HepG2 (cell line): ENCODE data around the gene SPRYD4. TPM values are rescaled to one million over a fixed set of nuclear protein-coding genes. Genes with fewer than 3 reads are reported as not detected.

Experiments
- ATAC-seq: fragments of 200-7000 bp; cut with Tn5 transposase; 3 replicates; pipeline ENCODE4 v1.9.1; 2020; ENCODE audit warnings: mild to moderate bottlenecking, moderate library complexity
- BruUV-seq: library from RNA; stranded (reverse); fragments of 400-500 nt; replicated peaks from 2 replicates; lab custom pipeline; 2021; lab: Mats Ljungman, UMichigan
- CTCF ChIA-PET: fragments of 300-600 bp; formaldehyde crosslinking; extraction: SDS; loops from one replicate; lab custom pipeline; 2021; ENCODE audit warnings: low total read pairs, inconsistent platforms, low intra/inter-chr PET ratio; lab: Yijun Ruan, JAX
- POLR2A ChIA-PET: fragments of 350-600 bp; sonication (Branson Sonifier 250); formaldehyde crosslinking; loops from one replicate; lab custom pipeline; 2020; ENCODE audit warnings: antibody characterized with exemption, inconsistent platforms; lab: Yijun Ruan, JAX
- DNase-seq: peaks from one replicate; pipeline ENCODE4 v3.0.0-alpha.2; 2015; ENCODE audit warnings: low spot score
- FAIRE-seq: peaks from 3 replicates; lab custom pipeline; 2011; peaks lifted over from hg19 to GRCh38; lab: Jason Lieb, UNC
- H2AFZ ChIP-seq: one replicate; pipeline ENCODE4 v1.6.1; 2011; ENCODE audit warnings: low read length, inconsistent platforms
- H3K27ac ChIP-seq: fragments of 300-600 bp; 3 replicates; pipeline ENCODE4 v1.8.0; 2011; ENCODE audit warnings: mixed run types, mild to moderate bottlenecking, mixed read lengths, low read length, inconsistent platforms; ENCODE audit not compliant: insufficient read depth; ENCODE audit errors: extremely low read length
- H3K27me3 ChIP-seq, 2 experiments: fragments of 200-600 bp in 1 of 2; 2 replicates in 1 of 2; 3 replicates in 1 of 2; pipeline versions ENCODE4 v1.6.0 to v1.8.0; 2011; ENCODE audit warnings: low read length in 2 of 2, mild to moderate bottlenecking in 2 of 2, moderate library complexity in 2 of 2, inconsistent platforms in 1 of 2; ENCODE audit not compliant: insufficient read depth in 2 of 2, control insufficient read depth in 1 of 2
- H3K36me3 ChIP-seq, 2 experiments: fragments of 200-600 bp in 1 of 2; replicated peaks in 1 of 2; 2 replicates in 1 of 2; 3 replicates in 1 of 2; pipeline versions ENCODE4 v1.5.1 to v1.8.0; 2011; ENCODE audit warnings: low read length in 2 of 2, inconsistent platforms in 1 of 2; ENCODE audit not compliant: insufficient read depth in 2 of 2, control insufficient read depth in 1 of 2
- H3K4me1 ChIP-seq: 2 replicates; pipeline ENCODE4 v1.5.1; 2012; ENCODE audit warnings: low read length, inconsistent platforms; ENCODE audit not compliant: insufficient read depth
- H3K4me2 ChIP-seq: 2 replicates; pipeline ENCODE4 v1.6.0; 2011; ENCODE audit warnings: low read depth, low read length, inconsistent platforms
- H3K4me3 ChIP-seq, 3 experiments: fragments of 200-600 bp in 1 of 3; sonication (generic), shearing (Covaris generic) in 1 of 3; replicated peaks in 1 of 3; 2 replicates each; pipeline ENCODE4 v1.5.1; 2011 to 2016; ENCODE audit warnings: low read length in 3 of 3, inconsistent platforms in 2 of 3, low read depth in 2 of 3, mild to moderate bottlenecking in 2 of 3, control low read depth in 1 of 3, mixed read lengths in 1 of 3; ENCODE audit not compliant: insufficient read depth in 1 of 3
- H3K79me2 ChIP-seq: one replicate; pipeline ENCODE4 v1.6.1; 2011; ENCODE audit warnings: low read length, inconsistent platforms; ENCODE audit not compliant: insufficient read depth
- H3K9ac ChIP-seq: 2 replicates; pipeline ENCODE4 v1.6.0; 2011; ENCODE audit warnings: mild to moderate bottlenecking, low read depth, low read length, inconsistent platforms; ENCODE audit not compliant: insufficient read depth
- H3K9me3 ChIP-seq: 2 replicates; pipeline ENCODE4 v1.5.1; 2012; ENCODE audit warnings: mild to moderate bottlenecking, low read length
- H4K20me1 ChIP-seq: 2 replicates; pipeline ENCODE4 v1.6.0; 2011; ENCODE audit warnings: inconsistent platforms, mild to moderate bottlenecking, low read length, moderate library complexity; ENCODE audit not compliant: insufficient read depth
- FOSL2 ChIP-seq: sonication (generic); formaldehyde crosslinking; IDR thresholded peaks from 2 replicates; pipeline ENCODE4 v1.4.0; 2020; ENCODE audit warnings: missing genetic modification reagents
- HNRNPL ChIP-seq: fragments of 200-400 bp; formaldehyde crosslinking; IDR thresholded peaks from 2 replicates; pipeline ENCODE4 v1.6.1; 2017; ENCODE audit warnings: mild to moderate bottlenecking, low read depth, low read length
- NONO ChIP-seq, 2 experiments: fragments of 450-650 bp in 1 of 2; sonication (generic) in 1 of 2; formaldehyde crosslinking in 1 of 2; IDR thresholded peaks in 1 of 2; conservative IDR thresholded peaks in 1 of 2; 2 replicates each; pipeline versions ENCODE4 v1.6.1 to v1.8.0; 2017 to 2022; ENCODE audit warnings: mild to moderate bottlenecking in 1 of 2, missing genetic modification reagents in 1 of 2, moderate library complexity in 1 of 2
- SRF ChIP-seq: IDR thresholded peaks from 2 replicates; pipeline ENCODE4 v1.6.1; 2011; ENCODE audit warnings: mild to moderate bottlenecking, low read depth, low read length, moderate library complexity
- ZFP91 ChIP-seq: sonication (generic); formaldehyde crosslinking; IDR thresholded peaks from 2 replicates; pipeline ENCODE4 v1.9.0; 2022; ENCODE audit warnings: missing genetic modification reagents, mild to moderate bottlenecking, borderline replicate concordance
- ZNF672 ChIP-seq: sonication (generic); formaldehyde crosslinking; IDR thresholded peaks from 2 replicates; pipeline ENCODE4 v1.8.1; 2022; ENCODE audit warnings: missing genetic modification reagents
- ZNF704 ChIP-seq: sonication (generic); formaldehyde crosslinking; IDR thresholded peaks from 2 replicates; pipeline ENCODE4 v1.8.1; 2023; ENCODE audit warnings: mild to moderate bottlenecking, inconsistent platforms, moderate library complexity, missing genetic modification reagents, borderline replicate concordance
- whole genome bisulfite sequencing: methylation state at CpG from one replicate; pipeline ENCODE4 v1.1.6; 2017; ENCODE audit warnings: low lambda C conversion rate; 5-methylcytosine and 5-hydroxymethylcytosine counted together
- in situ Hi-C: cut with HindIII; loops from 2 replicates; pipeline ENCODE4 v1.10.0; 2017; ENCODE audit warnings: low pct_unique_long_range_greater_than_20kb; ENCODE audit not compliant: extremely low pct_ligation_motif_present
- intact Hi-C: fragments of 100-400 bp; cut with micrococcal nuclease; formaldehyde crosslinking; loops from one replicate; pipeline ENCODE4 v1.10.0; 2022; ENCODE audit not compliant: unreplicated experiment
- polyA plus RNA-seq, 8 experiments: library from polyadenylated mRNA; depleted of rRNA in 3 of 8; stranded (reverse) in 7 of 8; unstranded in 1 of 8; fragments of >200 nt; fragmentation: Illumina TruSeq in 4 of 8; extraction: Trizol in 4 of 8; gene quantifications; 2 replicates each; pipeline versions ENCODE4 v1.2.1 to v1.2.3, GENCODE V29; 2011 to 2016; ENCODE audit warnings: low read depth in 4 of 8, missing spikeins in 1 of 8, mixed read lengths in 1 of 8; ENCODE audit not compliant: insufficient read depth in 1 of 8
- total RNA-seq, 5 experiments: library from RNA; depleted of rRNA; stranded (reverse); fragments of >200 nt; fragmentation: Illumina TruSeq; extraction: Trizol; gene quantifications; 2 replicates each; pipeline ENCODE4 v1.2.3, GENCODE V29; 2016; ENCODE audit warnings: low read depth in 1 of 5

SPRYD4 gene
- total and polyA plus RNA-seq, 2 of the 13 experiments (the other 11 are each of a cell fraction or from before 2014, with no cell fraction given) = 3.9 to 4.5 TPM

GRCh38 chr12:56518570-56518969 lies 50.2 kb downstream of the SPRYD4 start:
- Histone ChIP-seq H3K79me2 (no peaks in the 10 kb centered on the region), H3K27me3 (no peaks in the 10 kb centered on the region; a peak in 1 of 5 replicates), H3K9me3 (no peaks in the 10 kb centered on the region), H3K9ac (no peak overlapping the region), H4K20me1 (no peaks in the 10 kb centered on the region), H3K27ac (no peak overlapping the region), H3K4me1 (peaks cover 31% of the 10 kb centered on the region), H3K4me2 (no peak overlapping the region), H3K36me3 (no peaks in the 10 kb centered on the region), H2AFZ (no peak overlapping the region)
- FAIRE-seq (no peak), DNase-seq (peak; percentile 38)
- CTCF ChIA-PET = no interaction called here
- POLR2A ChIA-PET = interaction anchor here (0.6 kb wide), 1 partner anchor 112 kb away, joined by 3 read pairs; no protein-coding TSS in a partner anchor
- TF ChIP-seq ZNF704 (no peak), NONO (IDR thresholded peaks at IDR 0.05) (no peak), NONO (CRISPR knock-in tag; conservative IDR thresholded peaks at IDR 0.05) (no peak)
- TF ChIP-seq, all 625 proteins: peak for 0
- intact Hi-C loops = no loop called here
- BruUV-seq = no TSS peak
- in situ Hi-C loops = loop anchor here (10.0 kb wide), 1 partner anchor 56 kb away; no protein-coding TSS in a partner anchor
- no peak for ATAC-seq
- 3% methylated on average over 2 of the region's 2 CpGs for WGBS
- no peak overlapping the region for H3K4me3 ChIP-seq

- no TSS peak for BruUV-seq
- WGBS = 78% methylated on average over 3 of the region's 3 CpGs
- Histone ChIP-seq H3K9ac (no peak overlapping the region), H3K9me3 (no peaks in the 10 kb centered on the region), H3K27me3 (no peaks in the 10 kb centered on the region; a peak in 1 of 5 replicates), H3K27ac (no peak overlapping the region), H3K4me1 (peaks cover 31% of the 10 kb centered on the region), H3K36me3 (no peaks in the 10 kb centered on the region), H2AFZ (no peak overlapping the region), H3K79me2 (no peaks in the 10 kb centered on the region), H4K20me1 (no peaks in the 10 kb centered on the region), H3K4me3 (no peak overlapping the region), H3K4me2 (no peak overlapping the region)
- intact Hi-C loops (no loop called here), in situ Hi-C loops (no loop called here)
- CTCF ChIA-PET = no interaction called here
- POLR2A ChIA-PET = no interaction called here
- TF ChIP-seq ZNF672 (CRISPR knock-in tag) (no peak), HNRNPL (no peak), SRF (no peak), FOSL2 (CRISPR knock-in tag) (no peak), ZFP91 (CRISPR knock-in tag) (no peak)
- ATAC-seq (no peak), DNase-seq (no peak), FAIRE-seq (no peak)
These were observed 51.7 kb downstream of the SPRYD4 start for GRCh38 chr12:56520048-56520447.
